Lung (tissue), 12 donors: ENCODE measurements around the gene GDE1. TPM values are rescaled to one million over a fixed set of nuclear protein-coding genes. Genes with fewer than 3 reads are reported as not detected.
"Not testable (repeated sequence)": the region's sequence is repeated elsewhere in the genome, so short reads cannot be mapped to it uniquely, and the experiment has no call there.

Experiments
- ATAC-seq: fragments of 200-7000 bp; cut with Tn5 transposase; one replicate; pipeline ENCODE4 v1.9.1; 2020; ENCODE audit warnings: moderate number of reproducible peaks; ENCODE audit not compliant: insufficient read depth, low FRiP score
- DNase-seq, 3 donors: peaks; one replicate each; pipeline ENCODE4 v3.0.0-alpha.2; 2013 to 2017
- H3K27ac ChIP-seq, 2 donors: one replicate each; pipeline ENCODE4 v1.5.1; 2013; ENCODE audit warnings: mild to moderate bottlenecking in 2 of 2, moderate library complexity in 2 of 2, control low read depth in 1 of 2, inconsistent platforms in 1 of 2, low read depth in 1 of 2, low read length in 1 of 2
- H3K27me3 ChIP-seq, 3 donors: one replicate each; pipeline ENCODE4 v1.5.1; 2013; ENCODE audit warnings: low read length in 2 of 3; ENCODE audit not compliant: control insufficient read depth in 3 of 3, insufficient read depth in 3 of 3
- H3K36me3 ChIP-seq, 4 donors: one replicate each; pipeline ENCODE4 v1.5.1; 2013; ENCODE audit warnings: low read length in 4 of 4, mild to moderate bottlenecking in 1 of 4, moderate library complexity in 1 of 4; ENCODE audit not compliant: control insufficient read depth in 4 of 4, insufficient read depth in 4 of 4
- H3K4me1 ChIP-seq, 5 donors: one replicate each; pipeline ENCODE4 v1.5.1; 2013; ENCODE audit warnings: low read length in 5 of 5, mild to moderate bottlenecking in 2 of 5, moderate library complexity in 1 of 5; ENCODE audit not compliant: control insufficient read depth in 5 of 5, insufficient read depth in 5 of 5
- H3K4me3 ChIP-seq: one replicate; pipeline ENCODE4 v1.5.1; 2013; ENCODE audit warnings: mild to moderate bottlenecking, control low read depth, moderate library complexity
- H3K9ac ChIP-seq, 2 donors: one replicate each; pipeline ENCODE4 v1.5.1; 2013; ENCODE audit warnings: low read length in 2 of 2, control low read depth in 1 of 2; ENCODE audit not compliant: insufficient read depth in 1 of 2
- H3K9me3 ChIP-seq, 4 donors: one replicate each; pipeline ENCODE4 v1.5.1; 2013; ENCODE audit warnings: low read length in 3 of 4, mild to moderate bottlenecking in 1 of 4, moderate library complexity in 1 of 4; ENCODE audit not compliant: control insufficient read depth in 4 of 4, insufficient read depth in 3 of 4
- CTCF ChIP-seq: IDR thresholded peaks from 2 replicates; pipeline ENCODE4 v1.5.1; 2012; ENCODE audit warnings: mild to moderate bottlenecking; ENCODE audit errors: control extremely low read depth, extremely low read depth
- WGBS, 2 donors: extraction: QIAGEN DNeasy Blood & Tissue Kit; methylation state at CpG; one replicate each; pipeline ENCODE4 v1.1.7; 2013; 5-methylcytosine and 5-hydroxymethylcytosine counted together
- polyA plus RNA-seq, 2 donors: library from polyadenylated mRNA; stranded (reverse); fragments of 200-250 nt; gene quantifications; one replicate each; pipeline ENCODE4 v1.2.1, GENCODE V29; 2013
- total RNA-seq, 2 donors: library from RNA; depleted of rRNA in 1 of 2; stranded (reverse); fragments of >200 nt in 1 of 2; gene quantifications; one replicate each; pipeline ENCODE4 v1.2.1, GENCODE V29; 2014 to 2021
- donor health status: control.
- donor health status: control.
- donor health status: Bipolar disorder and iron deficiency.
- donor health status: healthy.
- donor health status: DM: yes; HTN: yes; CAD: no.

The GDE1 gene
- total and polyA plus RNA-seq, 4 donors: 38.7 to 74.9 (median 61.4) TPM

- H3K9me3 ChIP-seq: no peaks in the 10 kb centered on the region
- ATAC-seq (no peak), DNase-seq (no peak)
- no peaks in the 10 kb centered on the region for H3K27me3 ChIP-seq
- no peak overlapping the region for H3K9ac ChIP-seq
- peaks cover 5 to 17% (median 7%) of the 10 kb centered on the region in 4 donors for H3K36me3 ChIP-seq
- no peak overlapping the region for H3K27ac ChIP-seq
- no peaks in the 10 kb centered on the region for H3K4me1 ChIP-seq
- TF ChIP-seq CTCF: no peak
- no peak overlapping the region for H3K4me3 ChIP-seq
- WGBS, 2 donors: 95 to 98% methylated on average over 3 of the region's 3 CpGs
Measured at GRCh38 chr16:19548144-19548543, 26.2 kb upstream of the GDE1 start.

- not testable (repeated sequence) for H3K4me3 ChIP-seq, H3K4me1 ChIP-seq, H3K9ac ChIP-seq, ATAC-seq, DNase-seq, H3K27me3 ChIP-seq, H3K27ac ChIP-seq, H3K9me3 ChIP-seq
- 67 to 68% methylated on average over 10 of the region's 10 CpGs for WGBS, 2 donors
- H3K36me3 ChIP-seq: peaks cover 11 to 34% (median 13%) of the 10 kb centered on the region in 4 donors
Measured at GRCh38 chr16:19543278-19543996, 21.5 kb upstream of the GDE1 start.

GRCh38 chr16:19542138-19542821 is 20.4 kb upstream of the GDE1 start:
- Histone ChIP-seq H3K27me3 (no peaks in the 10 kb centered on the region), H3K27ac (no peak overlapping the region), H3K36me3 (peaks cover 14 to 35% (median 17%) of the 10 kb centered on the region in 4 donors), H3K4me3 (no peak overlapping the region), H3K9me3 (no peaks in the 10 kb centered on the region), H3K9ac (no peak overlapping the region), H3K4me1 (no peaks in the 10 kb centered on the region)
- no peak for TF ChIP-seq CTCF
- WGBS, 2 donors: 85 to 88% methylated on average over 3 of the region's 3 CpGs
- DNase-seq (no peak), ATAC-seq (no peak)

- ATAC-seq (no peak), DNase-seq (no peak)
- Histone ChIP-seq H3K4me1 (no peaks in the 10 kb centered on the region), H3K27me3 (no peaks in the 10 kb centered on the region), H3K27ac (no peak overlapping the region), H3K36me3 (peaks cover 17 to 42% (median 23%) of the 10 kb centered on the region in 4 donors), H3K4me3 (no peak overlapping the region), H3K9me3 (no peaks in the 10 kb centered on the region), H3K9ac (no peak overlapping the region)
- no peak for TF ChIP-seq CTCF
- WGBS, 2 donors: 97 to 98% methylated on average over 6 of the region's 6 CpGs
Measured at GRCh38 chr16:19540241-19540970, 18.5 kb upstream of the GDE1 start.
